WTC11 (cell line): Measurements from ENCODE around the gene CHAT. TPM values are rescaled to one million over a fixed set of nuclear protein-coding genes. Genes with fewer than 3 reads are reported as not detected.

Experiments used
- ATAC-seq: fragments of 200-7000 bp; cut with Tn5 transposase; 2 replicates; pipeline ENCODE4 v1.10.0; 2021; ENCODE audit warnings: mild to moderate bottlenecking, moderate library complexity
- CTCF ChIA-PET: fragments of 300-600 bp; sonication (Branson Sonifier 250); formaldehyde crosslinking; loops from one replicate; lab custom pipeline; 2021; ENCODE audit warnings: antibody characterized with exemption; lab: Charles Lee
- POLR2A ChIA-PET: fragments of 350-600 bp; sonication (Branson Sonifier 250); formaldehyde crosslinking; loops from one replicate; lab custom pipeline; 2021; ENCODE audit warnings: antibody characterized with exemption; lab: Charles Lee
- DNase-seq: peaks from one replicate; pipeline ENCODE4 v3.0.0; 2021; ENCODE audit warnings: low spot score
- H3K27ac Mint-ChIP-seq: 2 replicates; pipeline ENCODE4 v1.8.0; 2021; ENCODE audit warnings: mixed read lengths
- H3K27me3 Mint-ChIP-seq: 2 replicates; pipeline ENCODE4 v1.8.0; 2021; ENCODE audit warnings: low read depth, mild to moderate bottlenecking, moderate library complexity, mixed read lengths
- H3K36me3 Mint-ChIP-seq: 2 replicates; pipeline ENCODE4 v1.8.0; 2021; ENCODE audit warnings: mixed read lengths
- H3K4me1 Mint-ChIP-seq: 2 replicates; pipeline ENCODE4 v1.8.0; 2022; ENCODE audit warnings: mixed read lengths
- H3K4me3 Mint-ChIP-seq: 2 replicates; pipeline ENCODE4 v1.8.0; 2021; ENCODE audit warnings: mild to moderate bottlenecking, moderate library complexity, mixed read lengths
- H3K9me3 Mint-ChIP-seq: 2 replicates; pipeline ENCODE4 v1.8.0; 2021; ENCODE audit warnings: mixed read lengths
- CBFB ChIP-seq: sonication (generic); formaldehyde crosslinking; IDR thresholded peaks from 2 replicates; pipeline ENCODE4 v1.8.1; 2022; ENCODE audit warnings: mild to moderate bottlenecking, low read depth, missing genetic modification reagents
- ETV6 ChIP-seq: sonication (generic); formaldehyde crosslinking; IDR thresholded peaks from 2 replicates; pipeline ENCODE4 v1.8.1; 2022; ENCODE audit warnings: mild to moderate bottlenecking, missing genetic modification reagents
- FOXP1 ChIP-seq: sonication (generic); formaldehyde crosslinking; IDR thresholded peaks from 2 replicates; pipeline ENCODE4 v1.8.0; 2022; ENCODE audit warnings: missing genetic modification reagents, mild to moderate bottlenecking, moderate library complexity, borderline replicate concordance
- KAT7 ChIP-seq: sonication (generic); formaldehyde crosslinking; IDR thresholded peaks from 2 replicates; pipeline ENCODE4 v1.8.1; 2023; ENCODE audit warnings: missing genetic modification reagents, mild to moderate bottlenecking, borderline replicate concordance
- NR1H2 ChIP-seq: sonication (generic); formaldehyde crosslinking; IDR thresholded peaks from 2 replicates; pipeline ENCODE4 v1.9.0; 2021; ENCODE audit warnings: mild to moderate bottlenecking, moderate library complexity, missing genetic modification reagents
- PRRX2 ChIP-seq: fragments of 250-450 bp; sonication (Bioruptor Pico); IDR thresholded peaks from 2 replicates; pipeline ENCODE4 v1.8.0; 2021; ENCODE audit warnings: mild to moderate bottlenecking
- SP1 ChIP-seq: sonication (generic); formaldehyde crosslinking; conservative IDR thresholded peaks from 2 replicates; pipeline ENCODE4 v1.8.1; 2022; ENCODE audit warnings: missing genetic modification reagents
- USF1 ChIP-seq: sonication (generic); formaldehyde crosslinking; IDR thresholded peaks from 2 replicates; pipeline ENCODE4 v1.8.0; 2022; ENCODE audit warnings: mild to moderate bottlenecking, missing genetic modification reagents
- ZNF138 ChIP-seq: sonication (generic); formaldehyde crosslinking; conservative IDR thresholded peaks from 2 replicates; pipeline ENCODE4 v1.8.1; 2022; ENCODE audit warnings: mild to moderate bottlenecking, moderate library complexity, missing genetic modification reagents
- ZNF219 ChIP-seq: sonication (generic); formaldehyde crosslinking; IDR thresholded peaks from 2 replicates; pipeline ENCODE4 v1.8.0; 2023; ENCODE audit warnings: missing genetic modification reagents, mild to moderate bottlenecking, borderline replicate concordance
- total RNA-seq: library from RNA; stranded (reverse); gene quantifications from 3 replicates; pipeline ENCODE4 v1.2.3, GENCODE V29; 2021
- TF ChIP-seq, protein P1 (sequence below): sonication (generic); formaldehyde crosslinking; IDR thresholded peaks from 2 replicates; pipeline ENCODE4 v1.8.1; 2022; ENCODE audit warnings: mild to moderate bottlenecking, moderate library complexity, missing genetic modification reagents
- TF ChIP-seq, protein P2 (sequence below): fragments of 250-450 bp; sonication (Bioruptor Pico); conservative IDR thresholded peaks from 2 replicates; pipeline ENCODE4 v1.9.0; 2021; ENCODE audit warnings: mild to moderate bottlenecking
- TF ChIP-seq, protein P3 (sequence below): fragments of 200-600 bp; IDR thresholded peaks from 2 replicates; pipeline ENCODE4 v1.8.0; 2022; ENCODE audit warnings: antibody characterized with exemption

CHAT gene
- total RNA-seq, 1 experiment from 2014 or later: not detected

DNA sequence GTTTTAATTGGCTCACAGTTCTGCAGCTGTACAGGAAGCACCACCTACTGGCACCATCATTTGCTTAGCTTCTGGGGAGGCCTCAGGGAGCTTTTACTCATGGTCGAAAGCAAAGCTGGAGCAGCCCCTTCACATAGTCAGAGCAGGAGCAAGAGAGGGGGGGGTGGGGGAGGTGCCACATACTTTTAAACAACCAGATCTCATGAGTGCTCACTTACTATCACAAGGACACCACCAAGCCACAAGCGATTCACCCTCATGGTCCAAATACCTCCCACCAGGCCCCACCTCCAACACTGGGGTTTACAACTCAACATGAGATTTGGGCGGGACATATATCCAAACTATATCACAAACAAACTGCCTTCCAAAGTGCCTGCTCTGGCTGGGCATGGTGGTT is 35.4 kb upstream of the CHAT start:
- Mint-ChIP-seq H3K36me3 (no peaks in the 10 kb centered on the region), H3K4me1 (peaks cover 4% of the 10 kb centered on the region; the same call in 1 of the 2 replicates), H3K9me3 (no peaks in the 10 kb centered on the region), H3K27me3 (no peaks in the 10 kb centered on the region), H3K27ac (no peak overlapping the region), H3K4me3 (no peak overlapping the region)
- ChIA-PET POLR2A (no interaction called here), CTCF (no interaction called here)
- DNase-seq (no peak), ATAC-seq (no peak)
- no peak for TF ChIP-seq ZNF219 (CRISPR knock-in tag)

DNA sequence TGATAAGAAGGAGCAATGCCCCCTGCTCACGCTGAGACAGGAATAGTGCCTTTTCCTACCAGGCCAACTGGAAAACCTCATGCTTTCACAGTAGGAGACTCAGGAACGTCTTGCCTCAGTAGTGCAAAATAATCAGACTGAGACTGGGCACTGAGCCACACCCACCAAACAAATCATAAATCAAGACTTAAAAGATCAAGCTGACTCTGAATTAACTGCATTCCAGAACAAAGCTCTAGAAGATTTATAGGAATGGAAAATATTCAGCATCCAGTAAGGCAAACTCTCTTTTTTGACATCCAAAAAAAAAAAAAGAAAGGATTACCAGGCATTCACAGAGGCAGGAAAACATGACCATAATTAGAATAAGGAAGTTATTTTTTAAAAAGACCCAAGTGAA is 34.2 kb upstream of the CHAT start:
- peaks cover 4% of the 10 kb centered on the region; the same call in 1 of the 2 replicates for H3K4me1 Mint-ChIP-seq
- H3K27me3 Mint-ChIP-seq: no peaks in the 10 kb centered on the region
- no peak overlapping the region for H3K4me3 Mint-ChIP-seq
- CTCF ChIA-PET: interaction anchor here (1.1 kb wide), 1 partner anchor 14 kb away, joined by 5 read pairs; no protein-coding TSS in a partner anchor
- no peak overlapping the region for H3K27ac Mint-ChIP-seq
- no peaks in the 10 kb centered on the region for H3K9me3 Mint-ChIP-seq
- TF ChIP-seq, protein P1, sequence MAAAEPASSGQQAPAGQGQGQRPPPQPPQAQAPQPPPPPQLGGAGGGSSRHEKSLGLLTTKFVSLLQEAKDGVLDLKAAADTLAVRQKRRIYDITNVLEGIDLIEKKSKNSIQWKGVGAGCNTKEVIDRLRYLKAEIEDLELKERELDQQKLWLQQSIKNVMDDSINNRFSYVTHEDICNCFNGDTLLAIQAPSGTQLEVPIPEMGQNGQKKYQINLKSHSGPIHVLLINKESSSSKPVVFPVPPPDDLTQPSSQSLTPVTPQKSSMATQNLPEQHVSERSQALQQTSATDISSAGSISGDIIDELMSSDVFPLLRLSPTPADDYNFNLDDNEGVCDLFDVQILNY (CRISPR knock-in tag): no peak
- TF ChIP-seq USF1: no peak
- no peak for TF ChIP-seq FOXP1 (CRISPR knock-in tag)
- TF ChIP-seq, protein P2, sequence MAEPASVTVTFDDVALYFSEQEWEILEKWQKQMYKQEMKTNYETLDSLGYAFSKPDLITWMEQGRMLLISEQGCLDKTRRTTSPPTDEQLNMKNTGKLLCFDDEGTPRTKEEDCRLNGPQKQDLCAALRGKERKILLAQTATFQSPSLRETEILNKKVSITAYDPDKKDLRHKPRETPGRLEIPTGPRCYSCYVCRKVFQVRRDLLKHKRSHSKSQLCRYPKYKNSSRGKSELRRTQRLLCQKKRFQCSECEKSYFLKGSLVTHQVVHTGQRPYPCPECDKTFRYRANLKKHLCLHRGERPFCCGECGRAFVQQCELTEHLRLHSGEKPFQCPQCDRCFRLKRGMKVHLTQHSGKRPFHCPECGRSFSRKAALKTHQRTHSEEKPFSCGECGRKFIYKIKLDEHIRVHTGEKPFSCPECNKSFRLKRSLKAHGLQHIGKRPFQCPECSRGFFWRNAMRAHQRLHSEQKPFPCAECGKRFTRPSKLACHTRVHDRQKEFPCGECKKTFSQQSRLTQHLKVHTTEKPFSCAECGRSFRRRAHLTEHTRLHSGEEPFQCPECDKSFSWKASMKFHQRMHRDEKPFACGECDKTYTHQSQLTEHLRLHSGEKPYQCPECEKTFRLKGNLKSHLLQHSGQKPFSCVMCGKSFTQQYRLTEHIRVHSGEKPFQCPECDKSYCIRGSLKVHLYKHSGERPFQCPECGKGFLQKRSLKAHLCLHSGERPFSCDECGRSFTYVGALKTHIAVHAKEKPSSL (CRISPR knock-in tag): no peak
- POLR2A ChIA-PET: no interaction called here
- H3K36me3 Mint-ChIP-seq: no peaks in the 10 kb centered on the region
- ATAC-seq: no peak
- DNase-seq: no peak

DNA sequence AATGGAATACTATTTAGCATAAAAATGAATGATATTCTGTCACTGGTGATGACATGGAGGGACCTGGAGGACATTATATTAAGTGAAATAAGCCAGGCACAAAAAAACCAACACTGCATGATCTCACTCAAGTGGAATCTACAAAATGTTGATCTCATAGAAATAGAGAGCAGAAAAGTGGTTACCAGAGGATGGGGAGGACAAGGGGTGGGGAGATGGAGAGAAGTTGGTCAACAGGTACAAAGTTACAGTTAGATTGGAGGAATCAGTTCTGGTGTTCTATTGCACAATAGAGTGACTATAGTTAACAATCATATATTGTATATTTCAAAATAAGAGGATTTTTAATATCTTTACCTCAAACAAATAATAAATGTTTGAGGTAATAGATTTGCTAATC is 28.4 kb upstream of the CHAT start:
- H3K27ac Mint-ChIP-seq: no peak overlapping the region
- CTCF ChIA-PET: interaction anchor here (1.7 kb wide), 1 partner anchor 8 kb away, joined by 5 read pairs; no protein-coding TSS in a partner anchor
- ATAC-seq: no peak
- H3K27me3 Mint-ChIP-seq: no peaks in the 10 kb centered on the region
- H3K9me3 Mint-ChIP-seq: peaks cover 14% of the 10 kb centered on the region; the same call in 1 of the 2 replicates
- H3K36me3 Mint-ChIP-seq: no peaks in the 10 kb centered on the region
- TF ChIP-seq PRRX2 (no peak), KAT7 (CRISPR knock-in tag) (no peak), CBFB (CRISPR knock-in tag) (no peak), ZNF138 (CRISPR knock-in tag) (no peak)
- TF ChIP-seq, all 79 proteins: peak for 0
- POLR2A ChIA-PET: no interaction called here
- DNase-seq: no peak
- H3K4me1 Mint-ChIP-seq: peaks cover 5% of the 10 kb centered on the region; the same call in 1 of the 2 replicates
- no peak overlapping the region for H3K4me3 Mint-ChIP-seq

GRCh38 chr10:49587981-49588380 is 25.9 kb upstream of the CHAT start:
- H3K27ac Mint-ChIP-seq: no peak overlapping the region

GRCh38 chr10:49592726-49593563 is 20.9 kb upstream of the CHAT start:
- DNase-seq (peak; percentile 83), ATAC-seq (peak; percentile 85)
- ChIA-PET CTCF (interaction anchor here (0.5 to 2.9 kb wide), 38 partner anchors 8 to 268 kb away, joined by 3 to 22 read pairs (median 5); partner anchors contain the start of genes ERCC6 and SLC18A3), POLR2A (no interaction called here)
- peaks cover 12% of the 10 kb centered on the region for H3K4me1 Mint-ChIP-seq
- H3K4me3 Mint-ChIP-seq: no peak overlapping the region
- H3K27ac Mint-ChIP-seq: no peak overlapping the region
- TF ChIP-seq NR1H2 (CRISPR knock-in tag): no peak
- TF ChIP-seq, protein P3, sequence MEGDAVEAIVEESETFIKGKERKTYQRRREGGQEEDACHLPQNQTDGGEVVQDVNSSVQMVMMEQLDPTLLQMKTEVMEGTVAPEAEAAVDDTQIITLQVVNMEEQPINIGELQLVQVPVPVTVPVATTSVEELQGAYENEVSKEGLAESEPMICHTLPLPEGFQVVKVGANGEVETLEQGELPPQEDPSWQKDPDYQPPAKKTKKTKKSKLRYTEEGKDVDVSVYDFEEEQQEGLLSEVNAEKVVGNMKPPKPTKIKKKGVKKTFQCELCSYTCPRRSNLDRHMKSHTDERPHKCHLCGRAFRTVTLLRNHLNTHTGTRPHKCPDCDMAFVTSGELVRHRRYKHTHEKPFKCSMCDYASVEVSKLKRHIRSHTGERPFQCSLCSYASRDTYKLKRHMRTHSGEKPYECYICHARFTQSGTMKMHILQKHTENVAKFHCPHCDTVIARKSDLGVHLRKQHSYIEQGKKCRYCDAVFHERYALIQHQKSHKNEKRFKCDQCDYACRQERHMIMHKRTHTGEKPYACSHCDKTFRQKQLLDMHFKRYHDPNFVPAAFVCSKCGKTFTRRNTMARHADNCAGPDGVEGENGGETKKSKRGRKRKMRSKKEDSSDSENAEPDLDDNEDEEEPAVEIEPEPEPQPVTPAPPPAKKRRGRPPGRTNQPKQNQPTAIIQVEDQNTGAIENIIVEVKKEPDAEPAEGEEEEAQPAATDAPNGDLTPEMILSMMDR: peak; percentile 75
- H3K36me3 Mint-ChIP-seq: no peaks in the 10 kb centered on the region
- no peaks in the 10 kb centered on the region; the same call in none of the 2 replicates for H3K27me3 Mint-ChIP-seq
- H3K9me3 Mint-ChIP-seq: peaks cover 14% of the 10 kb centered on the region; the same call in 1 of the 2 replicates

More at GRCh38 chr10:49587981-49588380, 25.9 kb upstream of the CHAT start:
- H3K9me3 Mint-ChIP-seq: peaks cover 14% of the 10 kb centered on the region; the same call in 1 of the 2 replicates
- H3K36me3 Mint-ChIP-seq: no peaks in the 10 kb centered on the region
- ChIA-PET POLR2A (no interaction called here), CTCF (no interaction called here)
- no peak for TF ChIP-seq ETV6 (CRISPR knock-in tag)
- TF ChIP-seq SP1 (CRISPR knock-in tag): no peak
- DNase-seq (no peak), ATAC-seq (no peak)
- H3K27me3 Mint-ChIP-seq: no peaks in the 10 kb centered on the region; the same call in 1 of the 2 replicates
- no peak overlapping the region for H3K4me3 Mint-ChIP-seq
- H3K4me1 Mint-ChIP-seq: peaks cover 5% of the 10 kb centered on the region; the same call in 1 of the 2 replicates
